Upper lobe of left lung (tissue), 4 donors: ENCODE results near the gene HNF1A.

ENCODE experiments used
- CTCF ChIP-seq, 6 experiments: fragments of 450-650 bp in 4 of 6; fragments of 200-600 bp in 2 of 6; sonication (generic) in 2 of 6; IDR thresholded peaks; one replicate each; pipeline ENCODE4 v1.5.1; 2016 to 2019; ENCODE audit warnings: antibody characterized with exemption in 6 of 6
- POLR2A ChIP-seq, 4 donors: fragments of 450-650 bp; IDR thresholded peaks; one replicate each; pipeline ENCODE4 v1.5.1; 2016 to 2017; ENCODE audit warnings: antibody characterized with exemption in 4 of 4, mild to moderate bottlenecking in 2 of 4

DNA sequence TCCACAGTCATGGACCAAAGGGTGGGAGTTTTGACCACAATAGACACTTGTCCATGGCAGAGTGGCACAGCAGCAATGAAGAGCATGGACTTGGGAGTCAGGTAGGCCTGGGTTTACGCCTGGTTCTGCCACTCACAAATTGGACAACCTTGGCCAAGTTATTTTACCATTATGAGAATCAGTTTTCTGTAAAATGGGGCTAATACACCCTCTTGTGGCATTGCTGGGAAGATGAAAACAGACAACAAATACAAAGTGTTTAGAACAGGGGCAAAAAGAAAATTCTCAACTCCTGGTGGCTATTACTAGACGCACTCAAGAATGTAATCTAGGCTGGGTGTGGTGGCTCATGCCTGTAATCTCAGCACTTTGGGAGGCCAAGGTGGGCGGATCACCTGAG, 35.4 kb downstream of the HNF1A start:
- TF ChIP-seq CTCF (IDR thresholded peaks at IDR 0.05) = no peak
- TF ChIP-seq POLR2A (IDR thresholded peaks at IDR 0.05) = no peak
